GM18499 (cell line): Measurements from ENCODE around the gene FARP1.

Experiments used
- ATAC-seq: cut with Tn5 transposase; IDR thresholded peaks from one replicate; pipeline ENCODE4 v1.9.1; 2021; ENCODE audit warnings: moderate number of reproducible peaks; ENCODE audit not compliant: insufficient read depth, unreplicated experiment

Gene FARP1

GRCh38 chr13:98317573-98318171 is 174.8 kb downstream of the FARP1 start:
- no peak for ATAC-seq

- no peak for ATAC-seq
Observed at GRCh38 chr13:98318263-98318878, 175.5 kb downstream of the FARP1 start.

DNA sequence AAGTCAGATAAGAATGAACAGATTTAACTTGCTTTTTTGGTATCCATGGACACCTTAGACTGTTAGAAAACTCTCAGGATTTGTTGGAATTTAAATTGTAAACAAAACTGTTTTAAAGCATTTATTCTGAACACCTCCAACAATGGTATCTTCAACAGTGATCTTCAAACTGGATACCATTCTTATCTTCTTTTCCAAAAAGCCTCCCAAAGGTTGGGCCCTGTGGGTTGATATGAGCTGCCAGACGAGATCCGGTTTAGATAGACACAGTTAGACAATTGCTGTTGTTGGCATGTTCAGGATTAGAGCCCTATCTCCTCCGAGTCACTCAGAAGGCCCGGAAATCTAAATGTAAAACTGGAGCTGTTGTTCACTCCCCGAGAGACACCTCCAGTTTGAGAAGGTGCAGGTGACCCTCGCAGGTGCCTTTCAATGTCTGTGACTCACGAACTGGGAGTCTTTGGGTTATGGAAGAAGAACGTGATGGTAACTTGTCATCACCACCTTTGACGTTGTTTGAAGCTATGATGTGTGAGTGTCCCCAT is 177.7 kb downstream of the FARP1 start:
- ATAC-seq: no peak

- no peak for ATAC-seq
Observed at GRCh38 chr13:98321395-98321794, 178.5 kb downstream of the FARP1 start.

- ATAC-seq: no peak
Observed at GRCh38 chr13:98322091-98322718, 179.3 kb downstream of the FARP1 start.

DNA sequence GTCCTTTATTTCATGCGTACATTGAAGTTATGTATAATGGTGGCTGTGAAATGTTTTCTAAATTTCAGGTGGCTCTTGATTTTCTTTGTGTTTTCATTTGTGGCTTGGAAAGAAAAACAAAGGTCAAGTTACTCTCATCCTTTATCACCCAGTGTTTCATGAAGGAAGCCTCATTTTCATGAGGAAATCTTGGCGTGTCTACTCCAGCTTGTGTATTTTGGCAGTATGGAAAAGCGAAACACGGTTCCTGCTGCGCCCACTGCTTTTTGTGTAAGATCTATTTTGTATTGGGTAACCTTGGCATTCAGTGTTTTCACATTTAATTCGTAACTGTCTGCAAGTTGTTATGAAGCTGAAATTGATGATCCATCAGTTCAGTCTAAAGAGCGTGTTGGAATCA is 181.2 kb downstream of the FARP1 start:
- no peak for ATAC-seq

DNA sequence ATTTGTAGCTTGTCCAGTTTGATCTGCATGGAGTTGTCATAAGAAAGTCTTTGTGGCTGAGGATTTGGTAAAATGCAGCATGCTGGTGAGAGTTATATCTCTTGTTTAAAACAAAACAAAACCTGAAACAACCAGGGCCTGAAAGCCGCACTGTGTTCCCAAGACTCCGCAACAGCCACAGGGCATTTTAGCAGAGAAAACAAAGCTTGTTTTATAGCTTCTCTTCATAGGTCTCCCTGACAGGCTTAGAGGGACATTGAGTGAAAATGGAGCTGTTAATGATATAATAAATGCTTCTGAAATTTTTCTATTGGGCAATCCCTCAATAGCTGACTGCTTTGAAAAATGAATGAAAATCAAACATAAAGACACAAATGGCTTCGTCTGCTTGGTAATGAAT is 182.8 kb downstream of the FARP1 start:
- no peak for ATAC-seq

DNA sequence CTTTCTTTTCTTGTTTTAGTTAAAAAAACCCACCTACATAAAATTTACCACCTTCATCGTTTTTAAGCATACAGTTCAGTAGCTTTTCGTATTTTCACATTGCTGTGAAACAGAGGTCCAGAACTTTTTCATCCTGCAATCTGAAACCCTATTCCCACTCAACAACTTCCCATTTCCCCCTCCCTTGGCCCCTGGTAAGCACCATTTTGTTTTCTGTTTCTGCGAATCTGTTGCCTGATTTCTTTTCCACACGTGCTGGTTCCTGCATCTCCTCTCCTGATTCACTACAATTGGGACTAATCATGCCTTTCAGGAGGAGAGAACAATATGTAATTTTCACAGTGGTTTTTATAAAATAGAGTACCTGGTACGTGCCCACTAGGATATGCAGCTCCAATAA is 183.4 kb downstream of the FARP1 start:
- ATAC-seq: no peak

DNA sequence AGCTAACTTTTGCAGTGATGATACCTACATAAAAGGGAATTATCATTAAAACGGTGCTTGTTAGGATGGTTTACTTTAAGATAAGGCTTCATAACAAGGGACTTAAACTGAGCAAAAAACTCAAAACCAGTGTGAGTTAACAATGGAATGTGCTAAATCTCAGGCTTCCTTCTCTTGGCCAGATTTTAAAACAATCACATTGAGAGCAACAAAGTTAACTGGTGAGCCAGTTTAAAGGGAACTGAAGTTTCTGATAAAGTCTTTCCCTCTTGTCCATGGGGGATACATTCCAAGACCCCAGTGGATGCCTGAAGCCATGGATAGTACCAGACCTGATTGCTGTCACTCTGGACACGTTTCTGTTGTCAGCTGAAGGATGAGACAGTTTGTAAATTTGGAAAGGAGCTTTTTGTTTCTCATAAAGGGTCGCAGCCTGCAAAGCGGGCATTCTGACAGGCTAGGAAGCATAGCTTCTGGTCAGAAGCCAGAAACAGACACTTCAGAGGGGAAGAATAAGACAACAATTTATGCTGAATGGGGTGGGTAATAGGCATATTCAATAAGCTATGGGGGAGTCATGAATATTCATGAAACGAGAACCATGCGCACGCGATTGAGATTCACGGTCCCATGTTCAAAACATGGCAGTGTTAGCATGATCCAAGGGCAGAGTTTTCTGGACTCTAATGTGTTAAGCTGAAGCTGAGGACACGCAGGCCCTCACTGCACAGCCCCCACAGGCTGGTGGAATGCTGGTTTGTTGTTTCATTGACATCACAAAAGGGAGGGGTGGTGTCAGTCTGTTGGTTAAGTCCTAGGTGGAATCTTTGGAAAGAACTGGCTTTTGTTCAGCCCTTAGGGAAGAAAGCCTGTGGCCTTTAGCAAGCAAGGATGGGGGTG is 184.7 kb downstream of the FARP1 start:
- ATAC-seq: no peak

- ATAC-seq: no peak
Observed at GRCh38 chr13:98328511-98328910, 185.6 kb downstream of the FARP1 start.

GRCh38 chr13:98332222-98332621 is 189.3 kb downstream of the FARP1 start:
- no peak for ATAC-seq

GRCh38 chr13:98332691-98333090 is 189.8 kb downstream of the FARP1 start:
- ATAC-seq: no peak

GRCh38 chr13:98333486-98333885 is 190.6 kb downstream of the FARP1 start:
- no peak for ATAC-seq

DNA sequence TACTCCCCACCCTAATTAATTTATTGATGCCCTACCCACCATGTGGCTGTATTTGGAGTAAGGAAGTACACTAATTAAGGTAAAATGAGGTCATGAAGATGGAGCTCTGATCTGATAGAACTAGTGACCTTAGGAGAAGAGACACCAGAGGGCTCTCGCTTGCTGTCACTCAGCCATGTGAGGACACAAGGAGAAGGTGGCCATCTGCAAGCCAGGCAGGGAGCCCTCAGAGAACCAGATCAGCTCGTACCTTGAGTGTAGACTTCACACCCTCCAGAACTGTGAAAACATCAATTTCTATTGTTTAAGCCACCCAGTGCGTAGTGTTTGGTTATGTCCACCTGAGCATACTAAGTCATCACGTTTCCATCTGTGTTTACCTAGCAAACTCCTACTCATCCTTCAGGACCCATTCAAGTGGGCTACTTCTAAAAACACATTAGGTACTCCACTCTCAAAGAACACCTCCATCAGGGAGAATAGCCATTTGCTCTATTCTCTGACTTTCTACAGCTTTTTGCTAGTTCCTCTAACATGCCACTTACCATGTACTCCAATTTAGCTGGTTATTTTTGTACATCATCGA is 191.8 kb downstream of the FARP1 start:
- ATAC-seq: no peak

DNA sequence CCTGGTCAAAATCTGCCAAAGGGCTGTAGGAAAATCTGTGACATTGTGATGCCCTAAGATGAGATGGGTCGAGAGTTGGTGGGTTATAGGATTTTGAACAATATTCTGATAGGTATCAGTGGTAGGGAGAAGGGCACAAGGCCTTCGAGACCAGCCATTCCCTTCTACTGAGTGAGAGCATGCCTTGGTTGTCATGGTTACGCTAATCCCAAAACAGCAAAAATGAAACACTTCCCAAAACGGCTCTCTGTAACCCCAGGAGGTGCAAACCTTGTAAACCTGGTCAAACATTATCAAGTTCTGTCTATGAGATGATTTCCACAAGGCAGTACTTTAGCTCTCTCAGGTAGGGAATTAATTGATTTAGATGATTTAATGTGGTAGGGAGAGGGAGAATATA is 192.8 kb downstream of the FARP1 start:
- ATAC-seq: no peak

GRCh38 chr13:98338310-98338709 is 195.4 kb downstream of the FARP1 start:
- no peak for ATAC-seq

- no peak for ATAC-seq
Observed at GRCh38 chr13:98339684-98340425, 197.0 kb downstream of the FARP1 start.

DNA sequence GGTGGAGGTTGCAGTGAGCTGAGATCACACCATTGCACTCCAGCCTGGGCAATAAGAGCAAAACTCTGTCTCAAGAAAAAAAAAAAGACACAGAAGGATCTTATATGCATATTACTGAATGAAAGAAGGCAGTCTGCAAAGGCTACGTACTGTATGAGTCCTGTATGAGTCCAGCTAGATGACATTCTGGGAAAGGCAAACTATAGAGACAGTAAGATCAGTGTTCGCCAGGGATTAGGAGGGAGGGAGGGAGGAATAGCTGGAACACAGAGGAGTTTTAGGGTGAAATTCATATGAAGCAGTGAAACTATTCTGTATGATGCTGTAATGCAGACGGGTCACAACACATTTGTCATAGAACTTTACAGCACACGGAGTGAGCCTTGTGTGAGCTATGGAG is 200.1 kb downstream of the FARP1 start:
- no peak for ATAC-seq

DNA sequence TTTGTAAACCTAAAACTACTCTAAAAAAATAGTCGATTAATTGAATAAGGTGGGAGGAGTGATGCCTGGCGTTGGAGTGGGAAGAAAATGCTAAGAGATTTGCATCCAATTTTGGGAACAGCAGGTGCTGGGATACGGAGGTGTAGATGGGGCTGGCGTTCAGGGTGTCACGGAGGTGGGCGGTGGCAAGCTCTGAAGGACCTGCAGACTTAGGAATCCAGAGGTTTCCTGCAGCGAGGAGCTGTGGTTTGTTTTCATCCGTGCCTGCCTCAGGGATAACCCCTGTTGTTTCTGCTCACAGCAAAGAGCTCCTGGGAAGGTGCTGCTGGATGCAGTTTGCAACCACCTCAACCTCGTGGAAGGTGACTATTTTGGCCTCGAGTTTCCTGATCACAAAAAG is 200.6 kb downstream of the FARP1 start:
- no peak for ATAC-seq

GRCh38 chr13:98344392-98344791 is 201.5 kb downstream of the FARP1 start:
- no peak for ATAC-seq
